GM12864 (cell line): ENCODE results near the gene PTPRT.

Experiments used
- DNase-seq: peaks from one replicate; pipeline ENCODE4 v3.0.0-alpha.2; 2011; ENCODE audit warnings: low read depth
- H3K4me3 ChIP-seq: 2 replicates; pipeline ENCODE4 v1.5.1; 2011; ENCODE audit warnings: mild to moderate bottlenecking, low read depth, low read length, control low read depth
- CTCF ChIP-seq: IDR thresholded peaks from 2 replicates; pipeline ENCODE4 v1.5.1; 2011; ENCODE audit warnings: low read depth, mild to moderate bottlenecking, moderate library complexity, low read length, control low read depth, inconsistent platforms; ENCODE audit errors: missing control alignments

Gene PTPRT

GRCh38 chr20:42190084-42190483 lies 999.6 kb downstream of the PTPRT start:
- TF ChIP-seq CTCF: no peak
- no peak for DNase-seq
- no peak overlapping the region for H3K4me3 ChIP-seq

DNA sequence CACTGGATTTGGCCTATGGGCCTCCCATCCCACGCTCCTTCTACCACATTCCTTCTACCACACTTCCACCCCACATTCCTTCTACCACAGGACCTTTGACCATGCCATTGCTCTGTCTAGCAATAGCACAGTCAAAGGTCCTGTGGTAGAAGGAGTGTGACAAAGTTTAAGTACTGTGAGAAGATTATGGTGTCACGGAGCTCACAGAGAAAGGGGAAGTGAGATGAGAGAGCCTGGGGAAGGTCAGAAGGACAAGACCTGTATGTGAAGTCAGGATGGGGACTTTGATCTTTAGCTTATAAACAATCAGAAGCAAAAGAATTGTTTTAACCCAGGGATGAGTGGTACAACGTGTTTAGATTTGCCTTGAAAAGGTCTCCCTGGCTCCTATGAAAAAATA lies 1003.4 kb downstream of the PTPRT start:
- TF ChIP-seq CTCF: no peak
- H3K4me3 ChIP-seq: no peak overlapping the region
- no peak for DNase-seq

GRCh38 chr20:42183147-42183546 lies 1006.6 kb downstream of the PTPRT start:
- TF ChIP-seq CTCF: no peak

GRCh38 chr20:42181064-42181463 lies 1008.6 kb downstream of the PTPRT start:
- no peak for DNase-seq
- H3K4me3 ChIP-seq: no peak overlapping the region
- TF ChIP-seq CTCF: no peak

More at GRCh38 chr20:42183147-42183546, 1006.6 kb downstream of the PTPRT start:
- no peak overlapping the region for H3K4me3 ChIP-seq
- no peak for DNase-seq

DNA sequence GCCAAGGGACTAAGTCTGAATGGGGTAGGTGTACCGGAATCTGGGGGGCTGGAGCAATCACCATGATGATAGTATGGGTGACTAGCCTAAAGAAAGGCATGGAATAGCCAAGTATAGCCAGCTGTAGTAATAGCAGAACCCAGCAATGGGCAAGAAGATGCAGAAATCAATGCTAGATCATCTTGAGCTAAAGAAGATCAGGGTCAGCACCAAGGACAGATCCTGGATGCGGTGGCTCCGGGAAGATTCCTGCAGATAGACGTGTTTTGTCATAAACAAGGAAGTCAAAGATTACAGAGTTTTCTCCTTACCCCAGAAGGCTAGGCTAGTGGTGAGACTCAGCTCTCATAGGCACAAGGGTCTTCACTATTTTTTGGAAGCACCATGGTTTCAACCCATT lies 1009.9 kb downstream of the PTPRT start:
- no peak for TF ChIP-seq CTCF
- no peak for DNase-seq

DNA sequence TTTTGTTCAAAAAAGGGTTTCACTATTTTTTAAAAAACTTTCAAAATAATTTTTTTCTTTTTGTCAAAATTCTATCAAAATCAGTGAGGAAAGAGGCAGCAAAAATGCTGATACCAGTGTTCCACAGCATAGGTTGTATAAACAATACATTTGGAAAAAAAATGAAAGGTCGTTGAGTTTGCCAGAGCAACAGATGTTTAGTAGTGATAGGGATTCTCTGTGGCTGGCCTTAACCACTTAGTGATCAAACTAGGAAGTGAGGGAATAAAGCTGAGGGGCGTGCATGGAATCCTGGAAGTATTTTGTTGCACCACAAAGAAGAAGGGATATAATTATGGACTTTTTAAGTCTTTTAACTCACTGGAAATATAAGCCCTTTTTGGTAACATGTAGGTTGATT lies 1016.3 kb downstream of the PTPRT start:
- no peak for DNase-seq
- H3K4me3 ChIP-seq: no peak overlapping the region
- TF ChIP-seq CTCF: no peak

More for the DNA sequence above, 1009.9 kb downstream of the PTPRT start:
- no peak overlapping the region for H3K4me3 ChIP-seq

GRCh38 chr20:42164121-42164890 lies 1025.4 kb downstream of the PTPRT start:
- H3K4me3 ChIP-seq: no peak overlapping the region
- DNase-seq: no peak
- TF ChIP-seq CTCF: no peak
